ENCODE results near the gene SPDEF. TPM values are rescaled to one million over a fixed set of nuclear protein-coding genes. Genes with fewer than 3 reads are reported as not detected.

Gene SPDEF
- total and polyA plus RNA-seq, 11 donors: 0.12 to 0.46 (median 0.23) TPM; not detected in 2

- Histone ChIP-seq H3K27ac (no peak overlapping the region), H3K4me3 (no peak overlapping the region), H3K36me3 (no peaks in the 10 kb centered on the region), H3K27me3 (no peaks in the 10 kb centered on the region), H3K9me3 (no peaks in the 10 kb centered on the region), H3K4me1 (no peaks in the 10 kb centered on the region)
- WGBS, 4 donors: 69 to 79% (median 71%) methylated on average over 4 of the region's 4 CpGs
- TF ChIP-seq POLR2A (IDR thresholded peaks at IDR 0.05): no peak
- TF ChIP-seq CTCF (IDR thresholded peaks at IDR 0.05): no peak
- DNase-seq (no peak), ATAC-seq (no peak)
- intact Hi-C loops (cut with DNase I): no loop called here
Observed at GRCh38 chr6:34493344-34493743, 62.8 kb downstream of the SPDEF start.

GRCh38 chr6:34491091-34491430 is 65.1 kb downstream of the SPDEF start:
- DNase-seq (no peak), ATAC-seq (no peak)
- 64 to 71% (median 69%) methylated on average over 10 of the region's 10 CpGs for WGBS, 4 donors
- H3K9me3 ChIP-seq: no peaks in the 10 kb centered on the region
- H3K4me3 ChIP-seq: no peak overlapping the region
- H3K27ac ChIP-seq: no peak overlapping the region
- no peaks in the 10 kb centered on the region for H3K27me3 ChIP-seq
- no peaks in the 10 kb centered on the region for H3K4me1 ChIP-seq
- intact Hi-C loops (cut with DNase I): no loop called here
- H3K36me3 ChIP-seq: no peaks in the 10 kb centered on the region
- TF ChIP-seq CTCF (IDR thresholded peaks at IDR 0.05): no peak
- TF ChIP-seq POLR2A (IDR thresholded peaks at IDR 0.05): no peak

GRCh38 chr6:34490390-34491090 is 65.6 kb downstream of the SPDEF start:
- H3K4me3 ChIP-seq: no peak overlapping the region
- H3K9me3 ChIP-seq: no peaks in the 10 kb centered on the region
- no peaks in the 10 kb centered on the region for H3K36me3 ChIP-seq
- no peak overlapping the region for H3K27ac ChIP-seq
- TF ChIP-seq CTCF (IDR thresholded peaks at IDR 0.05): no peak
- TF ChIP-seq POLR2A (IDR thresholded peaks at IDR 0.05): no peak
- WGBS, 4 donors: 83 to 88% (median 86%) methylated on average over 18 to 20 of the region's 20 CpGs
- peaks cover 0 to under 1% (median 0%) of the 10 kb centered on the region in 9 donors for H3K27me3 ChIP-seq
- H3K4me1 ChIP-seq: no peaks in the 10 kb centered on the region
- intact Hi-C loops (cut with DNase I): no loop called here
- no peak for DNase-seq
- no peak for ATAC-seq

- Histone ChIP-seq H3K9me3 (no peaks in the 10 kb centered on the region), H3K4me1 (no peaks in the 10 kb centered on the region), H3K27ac (no peak overlapping the region), H3K27me3 (peaks cover 0 to 8% (median 0%) of the 10 kb centered on the region in 9 donors), H3K36me3 (no peaks in the 10 kb centered on the region), H3K4me3 (no peak overlapping the region)
- ATAC-seq: no peak
- WGBS, 4 donors: 63 to 85% (median 77%) methylated on average over 7 to 9 of the region's 9 CpGs
- no peak for DNase-seq
- no peak for TF ChIP-seq CTCF (IDR thresholded peaks at IDR 0.05)
- intact Hi-C loops (cut with DNase I): no loop called here
Observed at GRCh38 chr6:34489207-34489805, 66.8 kb downstream of the SPDEF start.

Other genes with a start within 250 kb of the SPDEF start
- gene NUDT3, start 163.7 kb downstream of the SPDEF start, total RNA-seq: 10 to 100 TPM; 29.6 to 68.4 (median 54.9) TPM
- 10 to 100 TPM; 15.9 to 22.4 TPM for gene NUDT3, start 163.7 kb downstream of the SPDEF start, polyA plus RNA-seq
- 1,000 to 10,000 TPM in 1 of 9 donors, 100 to 1,000 TPM in 8; 504 to 1,180 (median 746) TPM for gene RPS10, start 130.3 kb downstream of the SPDEF start, total RNA-seq
- gene RPS10, start 130.3 kb downstream of the SPDEF start, polyA plus RNA-seq: 1,000 to 10,000 TPM; 1,028 to 2,277 TPM
- 10 to 100 TPM in 1 of 9 donors, 1 to 10 TPM in 8; 2.6 to 10.9 (median 6.0) TPM for gene PACSIN1, start 90.3 kb downstream of the SPDEF start, total RNA-seq
- gene PACSIN1, start 90.3 kb downstream of the SPDEF start, polyA plus RNA-seq: 10 to 100 TPM in 1 of 2 donors, 1 to 10 TPM in 1; 1.6 to 12.7 TPM
- gene ILRUN, start 140.4 kb upstream of the SPDEF start, total RNA-seq: 100 to 1,000 TPM in 8 of 9 donors, 10 to 100 TPM in 1; 91.2 to 191 (median 116) TPM
- 100 to 1,000 TPM in 1 of 2 donors, 10 to 100 TPM in 1; 95.4 to 150 TPM for gene ILRUN, start 140.4 kb upstream of the SPDEF start, polyA plus RNA-seq
- gene SNRPC, start 201.2 kb upstream of the SPDEF start, total RNA-seq: 100 to 1,000 TPM; 122 to 223 (median 148) TPM
- 100 to 1,000 TPM; 210 to 286 TPM for gene SNRPC, start 201.2 kb upstream of the SPDEF start, polyA plus RNA-seq
- 10 to 100 TPM; 16.5 to 36.8 (median 22.4) TPM for gene BLTP3A, start 235.8 kb upstream of the SPDEF start, total RNA-seq
- gene BLTP3A, start 235.8 kb upstream of the SPDEF start, polyA plus RNA-seq: 10 to 100 TPM in 1 of 2 donors, 1 to 10 TPM in 1; 4.1 to 13.9 TPM

All from heart left ventricle (tissue), 16 donors.